Glomerular visceral epithelial cell (primary cell): ENCODE data around the gene TSEN15.
"Not testable (repeated sequence)": the region's sequence is repeated elsewhere in the genome, so short reads cannot be mapped to it uniquely, and the experiment has no call there.

Experiments used
- DNase-seq: peaks from one replicate; pipeline ENCODE4 v3.0.0-alpha.2; 2016; ENCODE audit errors: extremely low spot score

TSEN15 gene

DNA sequence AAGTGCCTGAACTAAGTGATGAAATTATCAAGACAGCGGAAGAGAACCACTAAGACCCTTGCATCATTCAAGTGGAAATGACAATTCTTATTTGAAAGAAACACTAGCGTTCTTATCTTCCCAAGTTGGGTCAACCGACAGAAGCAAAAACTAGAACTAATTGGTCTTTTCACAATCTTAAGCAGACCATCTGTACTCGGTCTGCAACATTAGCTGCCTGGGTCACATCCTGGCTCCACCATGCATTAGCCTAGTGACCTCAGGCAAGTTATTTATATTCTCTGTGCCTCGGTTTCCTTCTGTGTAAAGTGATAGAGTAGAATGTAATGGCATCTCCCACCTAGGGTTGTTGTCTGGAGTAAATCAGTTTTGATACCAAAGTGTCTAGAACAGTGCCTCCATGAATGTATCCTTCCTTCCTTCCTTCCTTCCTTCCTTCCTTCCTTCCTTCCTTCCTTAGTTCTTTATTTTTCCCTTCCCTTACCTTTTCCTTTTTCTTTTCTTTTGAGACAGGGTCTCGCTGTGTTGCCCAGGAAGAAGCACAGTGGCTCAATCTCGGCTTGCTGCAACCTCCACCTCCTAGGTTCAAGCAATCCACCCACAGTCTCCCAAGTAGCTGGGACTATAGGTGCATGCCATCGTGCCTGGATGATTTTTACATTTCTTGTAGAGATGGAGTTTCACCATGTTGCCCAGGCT lies 20.0 kb upstream of the TSEN15 start:
- DNase-seq = no peak

DNA sequence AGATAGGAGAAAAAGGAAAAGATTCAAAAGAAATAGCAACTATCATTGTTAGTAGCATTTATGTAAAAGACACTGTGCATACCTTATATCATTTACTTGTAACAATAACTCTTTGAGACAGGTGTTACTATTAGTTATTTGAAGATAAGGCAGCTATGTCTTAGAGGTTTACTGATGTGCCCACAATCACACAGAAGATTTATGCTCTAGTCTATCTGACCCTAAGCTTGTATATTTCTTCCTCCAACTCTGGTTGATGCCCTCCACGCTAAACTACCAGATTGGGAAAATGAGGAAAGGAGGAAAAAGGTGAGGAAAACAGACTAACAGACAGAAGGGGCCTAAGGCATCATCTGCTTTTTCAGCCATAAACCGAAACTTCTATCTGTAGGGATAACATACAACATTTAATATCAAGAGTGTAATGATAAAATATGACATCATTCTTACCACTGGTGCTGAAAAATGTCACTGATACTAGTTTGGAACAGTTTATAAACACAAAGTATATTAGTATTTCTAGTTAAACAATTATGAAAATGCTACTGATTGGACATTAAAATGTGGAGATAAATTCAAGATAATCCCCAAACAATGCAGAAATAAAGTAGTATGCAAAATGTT lies 19.1 kb upstream of the TSEN15 start:
- DNase-seq = no peak

DNA sequence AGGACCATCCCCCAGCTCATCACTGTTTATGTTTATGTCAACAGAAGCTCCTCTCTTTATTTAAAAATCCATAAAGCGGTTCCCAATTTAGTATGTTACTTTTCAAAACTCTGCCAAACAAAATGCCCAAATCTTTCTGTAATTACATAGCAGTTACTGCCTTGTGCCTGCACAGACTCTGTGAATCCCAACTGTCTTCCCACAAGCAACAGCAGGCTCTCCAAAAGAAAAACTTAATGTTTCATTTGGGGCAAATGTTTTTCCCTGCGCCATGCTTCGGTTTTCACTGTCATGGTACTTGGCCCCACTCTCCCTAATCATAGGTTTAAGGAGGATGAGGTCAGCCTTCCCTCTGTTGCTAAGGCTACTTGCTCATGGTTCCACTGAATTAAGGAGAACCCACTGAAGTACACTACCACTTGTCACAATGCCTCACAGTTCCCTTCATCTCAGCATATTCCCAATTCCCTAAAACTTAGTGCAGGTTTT lies 18.6 kb upstream of the TSEN15 start:
- no peak for DNase-seq

DNA sequence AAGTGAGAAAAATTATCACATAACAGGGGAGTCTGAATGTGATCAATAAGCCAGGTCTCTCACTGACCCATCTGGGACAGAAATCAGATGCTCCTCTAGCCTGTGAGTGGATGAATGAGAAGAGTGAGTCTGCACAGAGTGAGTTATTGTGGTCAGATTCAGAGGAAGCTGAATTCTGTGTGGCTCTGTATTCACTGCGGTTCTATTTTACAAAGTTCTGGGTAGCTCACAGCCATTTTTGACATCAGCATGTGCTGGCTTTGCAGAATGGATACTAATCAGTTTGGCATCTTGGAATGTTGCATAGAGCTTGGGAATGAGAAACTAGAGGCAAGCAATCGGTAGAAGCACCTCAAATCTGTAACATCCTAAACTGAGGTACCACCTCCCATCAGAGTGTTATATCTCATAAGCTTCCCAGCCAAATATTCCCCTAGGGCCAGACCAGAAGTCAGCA lies 17.8 kb upstream of the TSEN15 start:
- no peak for DNase-seq

DNA sequence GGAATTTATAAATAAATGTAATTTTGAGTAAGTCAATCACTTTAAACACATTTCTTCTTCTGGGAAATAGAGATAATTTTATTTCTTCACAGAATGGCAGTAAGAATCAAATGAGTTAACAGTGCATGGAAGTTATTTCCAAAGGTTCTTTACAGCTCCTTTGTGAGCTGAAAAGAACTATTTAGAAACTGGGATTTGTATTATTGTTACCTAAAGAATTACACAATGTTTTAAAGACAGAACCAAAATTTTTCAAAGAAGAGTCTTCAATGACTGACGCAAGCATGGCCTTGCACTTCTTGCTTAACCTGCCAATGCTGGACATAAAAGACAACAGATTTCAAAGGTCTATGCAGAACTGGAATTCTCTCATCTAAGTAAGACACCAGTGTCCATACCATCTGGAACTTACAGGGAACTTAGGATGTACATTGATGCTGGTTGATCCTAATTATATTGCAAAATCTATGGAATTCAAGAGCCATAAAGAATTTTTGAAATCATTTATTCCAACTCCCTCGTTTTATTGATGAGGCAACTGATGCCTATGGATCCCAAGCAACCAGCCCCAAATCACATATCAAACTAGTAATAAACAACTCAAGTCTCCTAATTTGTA lies 16.7 kb upstream of the TSEN15 start:
- no peak for DNase-seq

DNA sequence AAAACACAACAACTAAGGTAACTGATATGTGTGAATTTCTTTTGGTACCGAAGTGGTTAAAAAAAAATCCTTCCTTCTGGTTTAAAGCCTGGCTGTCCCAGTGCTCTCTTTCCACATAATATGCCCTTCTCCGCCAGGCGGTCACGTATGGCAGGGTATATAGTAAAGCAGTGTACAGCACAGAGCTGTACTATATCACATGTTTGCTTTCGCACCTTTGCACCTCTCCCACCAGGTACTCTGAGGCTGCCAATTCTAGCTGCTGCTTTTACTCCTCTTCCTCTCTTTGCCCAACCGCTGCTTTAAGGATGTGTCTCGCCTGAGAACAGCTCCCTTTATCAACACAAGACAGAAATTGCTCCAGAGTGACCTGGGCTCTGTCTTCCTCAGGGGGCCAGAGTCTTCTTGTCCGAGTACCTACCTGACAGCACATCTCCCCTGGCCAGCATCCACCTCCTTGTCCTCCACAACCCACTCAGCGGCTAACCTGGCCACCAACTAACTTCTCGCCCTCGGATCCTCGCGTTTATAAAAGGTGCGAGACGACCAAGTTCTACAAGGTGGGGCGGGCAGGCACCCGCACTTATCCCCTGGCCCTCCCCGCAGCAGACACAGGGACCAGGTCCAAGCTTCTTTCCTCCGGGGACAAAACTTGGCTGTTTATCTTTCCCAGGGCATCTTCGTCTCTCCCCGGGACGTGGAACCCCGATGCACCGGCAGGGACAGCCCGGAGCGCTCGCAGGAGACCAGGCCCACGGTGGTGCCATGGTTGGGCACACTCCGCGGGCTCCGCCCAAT lies 15.6 kb upstream of the TSEN15 start:
- DNase-seq = no peak

DNA sequence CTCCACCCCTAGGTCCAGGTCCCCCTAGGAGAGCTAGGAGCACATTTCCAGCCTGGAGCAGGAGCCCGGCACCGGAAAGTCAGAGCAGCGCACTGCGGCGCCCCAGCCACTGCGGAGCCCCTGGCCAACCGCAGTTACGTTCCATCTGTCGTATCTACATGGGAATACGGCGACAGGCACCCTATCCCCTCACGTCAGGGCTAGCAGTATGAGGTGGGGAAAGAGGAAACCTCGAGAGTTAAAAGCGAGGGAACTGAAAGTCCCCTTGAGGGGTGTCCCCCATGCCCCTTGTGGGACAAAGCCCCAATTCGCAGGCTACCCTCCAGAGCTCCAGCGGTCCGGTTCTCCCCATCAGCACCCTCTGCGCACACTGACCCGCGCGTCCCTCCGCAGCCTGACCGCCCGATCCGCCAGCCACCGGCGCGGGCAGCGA lies 15.0 kb upstream of the TSEN15 start:
- peak; percentile 34 for DNase-seq

DNA sequence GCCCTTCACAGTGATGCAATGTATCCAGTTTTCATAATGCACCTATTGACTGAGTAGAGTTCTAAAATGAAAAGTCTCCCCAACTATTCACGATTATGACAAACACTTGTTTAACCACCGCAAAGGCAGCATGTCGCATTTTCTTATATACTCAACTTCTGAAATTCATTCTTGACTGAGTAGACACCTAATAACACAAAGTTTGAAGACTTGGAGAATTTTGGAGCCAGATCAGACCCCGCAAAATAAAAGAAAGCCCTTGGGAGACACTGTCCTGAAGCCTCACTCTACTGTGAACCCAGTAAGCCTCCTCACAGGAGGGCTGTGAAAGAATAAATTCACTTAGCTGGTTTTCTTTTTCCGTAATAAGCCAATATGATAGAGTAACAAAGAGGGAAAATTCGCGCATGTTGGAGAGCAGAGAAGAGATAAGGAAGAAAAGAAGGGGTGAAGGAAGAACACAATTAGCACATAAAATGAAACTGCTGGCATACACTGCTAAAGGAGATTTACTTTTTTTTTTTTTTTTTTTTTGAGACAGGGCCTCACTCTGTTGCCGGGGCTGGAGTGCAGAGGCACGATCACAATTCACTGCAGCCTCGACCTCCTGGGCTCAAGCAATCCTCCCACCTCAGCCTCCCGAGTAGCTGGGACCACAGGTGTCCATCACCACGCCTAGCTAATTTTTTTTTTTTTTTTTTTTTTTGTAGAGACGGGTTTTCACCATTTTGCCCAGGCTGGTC lies 13.5 kb upstream of the TSEN15 start:
- no peak for DNase-seq

DNA sequence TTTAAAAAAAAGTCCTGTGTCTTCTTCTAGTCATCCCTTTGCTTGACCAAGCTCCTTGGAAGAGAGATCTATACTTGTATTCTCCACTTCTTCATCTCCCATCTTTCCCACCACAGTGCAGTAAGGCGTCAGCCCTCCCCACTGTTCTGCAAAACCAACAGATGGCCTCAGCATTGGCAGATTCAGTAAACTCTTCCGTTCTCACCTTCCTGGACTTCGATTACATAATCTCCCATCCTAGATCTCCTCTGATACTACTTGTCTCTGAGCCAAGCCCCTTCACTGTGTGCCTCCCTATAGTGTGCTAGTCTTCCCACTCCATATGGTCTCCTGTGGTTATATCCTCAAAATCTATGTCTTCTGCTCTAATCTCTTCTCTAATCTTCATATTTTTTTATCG lies 12.4 kb upstream of the TSEN15 start:
- DNase-seq = no peak

DNA sequence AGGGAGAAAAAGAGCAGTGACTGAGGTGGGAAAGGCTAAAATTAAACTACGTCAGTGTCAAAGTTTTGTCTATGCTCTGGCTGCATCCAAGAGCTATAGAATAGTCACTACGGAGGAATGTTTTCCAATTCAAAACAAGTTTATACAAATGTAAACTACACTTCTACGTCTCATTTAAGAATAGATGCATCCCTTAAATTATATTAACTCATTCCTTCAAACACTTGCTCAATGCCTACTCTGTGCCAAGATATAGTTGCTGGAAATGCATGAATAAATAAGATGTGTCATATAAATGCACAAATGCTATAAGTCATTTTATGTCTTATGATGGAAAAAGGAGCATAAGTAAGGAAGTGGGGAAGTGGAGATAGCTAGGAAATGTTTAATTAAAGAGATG lies 9.8 kb upstream of the TSEN15 start:
- no peak for DNase-seq

DNA sequence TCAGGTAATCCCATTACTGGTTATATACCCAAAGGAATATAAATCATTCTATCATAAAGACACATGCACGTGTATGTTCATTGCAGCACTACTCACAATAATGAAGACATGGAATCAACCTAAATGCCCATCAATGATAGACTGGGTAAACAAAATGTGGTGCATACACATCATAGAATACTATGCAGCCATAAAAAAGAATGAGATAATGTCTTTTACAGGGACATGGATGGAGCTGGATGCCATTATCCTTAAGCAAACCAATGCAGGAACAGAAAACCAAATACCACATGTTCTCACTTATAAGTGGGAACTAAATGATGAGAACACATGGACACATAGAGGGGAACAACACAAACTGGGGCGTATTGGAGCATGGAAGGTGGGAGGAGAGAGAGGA lies 8.2 kb upstream of the TSEN15 start:
- not testable (repeated sequence) for DNase-seq

DNA sequence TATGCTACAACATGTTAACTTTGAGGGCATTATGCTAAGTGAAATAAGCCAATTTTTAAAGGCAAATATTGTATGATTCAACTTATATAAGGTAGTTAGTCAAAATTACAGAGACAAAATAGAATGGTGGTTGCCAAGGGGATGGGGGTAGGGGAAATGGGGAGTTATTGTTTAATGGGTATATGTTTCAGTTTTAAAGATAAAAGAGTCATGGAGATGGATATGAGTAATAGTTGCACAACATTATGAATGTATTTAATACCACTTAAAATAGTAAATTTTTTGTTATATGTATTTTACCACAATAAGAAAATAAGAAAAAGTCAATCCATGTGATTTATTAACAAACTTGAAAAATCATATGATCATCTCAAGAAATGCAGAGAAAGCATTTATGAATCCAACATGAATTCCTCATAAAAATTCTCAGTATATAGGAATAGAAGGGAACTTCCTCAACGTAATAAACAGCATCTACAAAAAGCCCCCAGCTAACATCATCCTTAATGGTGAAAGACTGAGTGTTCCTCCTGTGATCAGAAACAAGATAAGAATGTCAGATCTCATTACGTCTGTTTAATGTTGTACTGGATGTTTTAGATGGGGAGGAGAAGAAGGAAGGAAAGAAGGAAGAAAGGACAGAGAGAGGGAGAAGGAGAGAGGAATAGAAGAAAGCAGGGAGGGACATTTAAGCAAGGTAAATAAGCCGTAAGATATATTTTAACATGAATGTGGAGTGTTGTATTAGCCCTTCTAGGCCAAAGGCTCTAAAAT lies 6.7 kb upstream of the TSEN15 start:
- DNase-seq = no peak

DNA sequence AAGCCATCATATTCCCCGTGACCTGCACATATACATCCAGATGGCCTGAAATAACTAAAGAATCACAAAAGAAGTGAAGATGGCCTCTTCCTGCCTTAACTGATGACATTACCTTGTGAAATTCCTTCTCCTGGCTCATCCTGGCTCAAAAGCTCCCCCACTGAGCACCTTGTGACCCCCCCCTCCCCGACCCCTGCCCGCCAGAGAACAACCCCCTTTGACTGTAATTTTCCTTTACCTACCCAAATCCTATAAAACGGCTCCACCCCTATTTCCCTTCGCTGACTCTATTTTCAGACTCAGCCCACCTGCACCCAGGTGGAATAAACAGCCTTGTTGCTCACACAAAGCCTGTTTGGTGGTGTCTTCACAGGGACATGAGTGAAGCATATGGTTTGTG lies 4.0 kb upstream of the TSEN15 start:
- DNase-seq = not testable (repeated sequence)

DNA sequence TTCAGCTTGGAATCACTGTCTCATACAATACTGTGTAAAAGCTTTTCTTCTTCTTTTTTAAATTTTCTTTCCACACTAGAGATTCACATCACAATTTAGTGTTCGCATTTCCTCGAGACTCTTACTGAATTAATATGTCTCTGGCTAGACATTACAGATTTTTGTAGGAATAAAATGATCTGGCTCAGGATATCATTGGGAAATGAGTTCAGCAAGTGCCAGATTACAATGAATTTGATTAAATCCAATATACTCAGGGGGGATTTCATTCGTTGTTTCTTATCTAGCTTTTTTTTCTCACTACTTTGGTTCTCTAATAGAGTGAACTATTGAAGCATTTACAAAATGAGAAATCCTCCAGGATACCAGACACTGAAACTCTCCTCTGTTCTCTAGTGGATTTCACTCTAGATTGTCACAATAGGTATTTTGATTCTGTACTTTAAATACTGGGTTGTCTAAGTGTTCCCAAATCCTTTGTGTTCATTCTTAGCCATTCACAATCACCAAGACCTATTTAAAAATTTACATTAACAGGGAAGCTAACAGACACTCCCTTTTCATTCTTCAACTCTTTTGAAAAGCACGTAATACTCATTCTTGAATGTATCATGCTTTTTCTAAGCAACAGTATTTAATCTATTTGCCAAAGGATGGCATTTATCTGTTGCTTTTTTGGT lies 2.8 kb upstream of the TSEN15 start:
- no peak for DNase-seq

DNA sequence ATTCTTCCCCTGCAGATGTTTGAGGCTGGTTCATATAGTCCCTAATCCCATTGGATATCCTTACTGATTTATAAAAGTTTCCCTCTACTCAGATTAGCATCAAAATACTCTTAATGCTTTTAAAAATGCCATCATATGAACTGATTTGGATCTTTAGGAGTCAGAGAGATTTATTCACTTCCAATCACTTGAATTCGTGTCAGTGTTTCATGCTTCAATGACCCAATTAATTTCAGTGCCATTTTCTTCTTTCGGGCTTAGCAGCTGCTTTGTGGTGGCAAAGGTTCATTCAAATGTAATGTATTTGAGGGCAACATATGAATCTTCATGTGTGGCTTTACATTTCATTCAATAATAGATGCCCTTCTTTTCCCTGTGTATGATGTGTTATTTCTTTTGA lies 2.2 kb upstream of the TSEN15 start:
- DNase-seq = no peak

DNA sequence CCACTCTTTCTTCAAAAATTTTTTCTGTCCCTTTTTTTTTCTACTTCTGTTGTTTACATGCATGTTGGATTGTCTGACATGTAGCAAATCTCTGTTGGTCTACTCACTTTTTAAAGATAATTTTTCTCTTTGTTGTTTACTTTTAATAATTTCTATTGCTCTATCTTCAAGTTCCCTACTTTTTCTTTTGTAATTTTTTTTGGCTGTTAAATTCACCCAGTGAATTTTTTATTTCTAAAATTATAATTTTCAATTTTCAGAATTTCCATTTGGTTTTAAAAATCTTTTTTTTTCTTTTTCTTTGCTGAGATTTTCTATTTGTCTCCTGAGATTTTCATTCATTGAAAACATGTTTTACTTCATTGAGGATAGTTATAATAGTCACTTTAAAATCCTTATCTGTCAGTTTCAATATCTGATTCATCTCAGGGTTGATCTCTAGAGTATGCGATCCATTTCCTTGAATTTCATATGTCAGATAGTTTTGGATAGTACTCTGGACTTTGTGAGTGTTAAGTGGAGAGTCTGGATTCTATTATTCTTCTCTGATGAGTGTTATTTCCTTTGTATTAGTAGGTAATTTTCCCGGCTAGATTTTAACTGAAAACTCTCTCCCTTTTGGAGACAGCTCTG lies 1.6 kb upstream of the TSEN15 start:
- DNase-seq = no peak

DNA sequence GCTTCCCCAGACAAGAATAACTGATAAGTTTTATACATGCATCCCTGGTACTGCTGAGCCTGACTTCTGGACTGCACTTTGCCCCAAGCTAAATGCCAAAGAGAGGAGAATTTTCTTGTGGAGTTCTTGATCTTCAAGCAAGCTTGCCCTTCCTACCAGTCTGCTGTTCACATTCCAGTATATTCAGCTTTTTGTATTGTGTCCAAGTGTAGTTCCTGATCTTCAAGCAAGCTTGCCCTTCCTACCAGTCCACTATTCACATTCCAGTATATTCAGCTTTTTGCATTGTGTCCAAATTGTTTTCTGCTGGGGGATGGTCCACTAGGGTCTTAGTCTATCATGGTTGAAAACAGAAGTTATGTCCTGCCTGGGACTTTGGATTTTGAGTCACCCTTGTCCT lies 894 bp upstream of the TSEN15 start:
- DNase-seq = no peak

DNA sequence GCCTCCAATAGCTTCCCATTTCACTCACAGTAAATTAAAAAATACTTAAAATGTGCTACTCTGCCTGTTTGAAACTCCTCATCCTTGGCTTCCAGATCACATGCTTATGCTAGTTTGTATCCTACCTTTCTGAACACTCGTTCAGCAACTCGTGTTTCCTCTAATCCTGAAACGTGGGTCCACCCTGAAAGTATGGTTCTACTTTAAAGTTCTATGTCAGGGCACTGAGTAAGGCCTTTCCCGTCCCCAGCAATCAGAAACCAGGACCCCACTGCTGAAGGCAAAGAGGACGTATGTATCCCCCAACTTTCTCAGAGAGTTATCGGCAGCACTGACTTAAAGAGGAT lies 419 bp upstream of the TSEN15 start:
- no peak for DNase-seq

DNA sequence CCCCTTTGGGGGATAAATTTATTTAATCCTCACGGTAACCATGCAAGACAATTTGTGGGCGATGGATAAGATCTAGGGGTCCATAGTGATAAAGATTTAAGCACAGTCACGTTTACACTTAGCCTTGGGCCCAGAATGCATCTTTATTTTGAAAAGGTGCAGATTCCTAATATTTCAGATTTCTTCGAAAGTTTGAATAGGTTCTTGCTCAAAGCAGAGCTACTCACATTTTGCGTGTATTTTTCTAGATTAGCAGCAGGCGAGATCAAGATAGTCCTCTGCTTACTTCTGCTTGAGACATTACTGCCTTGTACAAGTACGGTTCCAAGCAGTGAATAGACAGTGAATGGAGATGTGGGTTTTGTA lies 647 bp downstream of the TSEN15 start:
- DNase-seq = no peak

DNA sequence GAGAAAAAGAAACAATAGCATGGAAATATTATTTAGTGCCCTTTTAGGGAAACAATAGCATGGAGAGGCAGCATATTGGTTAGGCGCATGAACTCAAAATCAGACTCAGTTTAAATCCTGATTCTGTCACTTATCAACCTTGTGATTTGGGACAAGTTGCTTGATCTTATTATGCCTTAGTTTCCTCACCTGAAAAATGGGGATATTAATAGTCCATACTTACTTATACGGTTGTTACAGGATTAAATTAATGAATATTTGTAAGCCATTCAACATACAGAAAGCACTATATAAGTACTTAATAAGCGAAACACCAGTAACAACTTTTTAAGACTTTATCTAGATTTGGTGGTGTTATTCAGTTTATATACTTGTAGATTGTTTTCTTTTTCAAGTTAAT lies 1.2 kb downstream of the TSEN15 start:
- DNase-seq = no peak
